Neural cell (in vitro differentiated cells): ENCODE measurements around the gene NQO1. TPM values are rescaled to one million over a fixed set of nuclear protein-coding genes. Genes with fewer than 3 reads are reported as not detected.

Experiments used
- H2AFZ ChIP-seq: fragments of 200-600, 300-800 bp; sonication (generic), shearing (Covaris generic); 2 replicates; pipeline ENCODE4 v1.6.0; 2014; ENCODE audit warnings: low read depth, mild to moderate bottlenecking, antibody characterized with exemption, low read length, moderate library complexity
- H3F3A ChIP-seq: fragments of 200-600 bp; shearing (Covaris generic); 2 replicates; pipeline ENCODE4 v1.6.1; 2016; ENCODE audit warnings: mild to moderate bottlenecking, moderate library complexity, mixed read lengths, antibody characterized with exemption, low read length; ENCODE audit not compliant: insufficient read depth, poor library complexity, severe bottlenecking
- H3K27ac ChIP-seq: fragments of 200-600, 300-800 bp; sonication (generic), shearing (Covaris generic); 2 replicates; pipeline ENCODE4 v1.5.1; 2014; ENCODE audit warnings: mild to moderate bottlenecking, low read length, moderate library complexity
- H3K27me3 ChIP-seq: fragments of 300-800, 200-600 bp; sonication (generic), shearing (Covaris generic); 2 replicates; pipeline ENCODE4 v1.6.0; 2014; ENCODE audit warnings: mild to moderate bottlenecking, low read depth, low read length, moderate library complexity; ENCODE audit not compliant: insufficient read depth
- H3K36me3 ChIP-seq: fragments of 300-800, 200-600 bp; sonication (generic), shearing (Covaris generic); 2 replicates; pipeline ENCODE4 v1.5.1; 2014; ENCODE audit warnings: mild to moderate bottlenecking, antibody characterized with exemption, low read length, moderate library complexity; ENCODE audit not compliant: insufficient read depth
- H3K4me2 ChIP-seq: fragments of 300-800, 200-600 bp; sonication (generic), shearing (Covaris generic); 2 replicates; pipeline ENCODE4 v1.6.0; 2014; ENCODE audit warnings: mild to moderate bottlenecking, low read length
- H3K4me3 ChIP-seq: fragments of 300-800, 200-600 bp; sonication (generic), shearing (Covaris generic); 2 replicates; pipeline ENCODE4 v1.5.1; 2014; ENCODE audit warnings: mild to moderate bottlenecking, low read length, moderate library complexity
- H3K79me2 ChIP-seq: fragments of 200-600 bp; shearing (Covaris generic); replicated peaks from 2 replicates; pipeline ENCODE4 v1.6.0; 2014; ENCODE audit warnings: mild to moderate bottlenecking, low read length, moderate library complexity; ENCODE audit not compliant: insufficient read depth
- H3K9ac ChIP-seq: fragments of 300-800, 200-600 bp; sonication (generic), shearing (Covaris generic); 2 replicates; pipeline ENCODE4 v1.6.1; 2016; ENCODE audit warnings: mild to moderate bottlenecking, low read length, mixed read lengths
- H3K9me2 ChIP-seq: fragments of 200-600 bp; shearing (Covaris generic); 2 replicates; pipeline ENCODE4 v1.6.1; 2016; ENCODE audit warnings: mild to moderate bottlenecking, low read length, mixed read lengths; ENCODE audit not compliant: insufficient read depth
- H3K9me3 ChIP-seq: fragments of 200-600, 300-800 bp; sonication (generic), shearing (Covaris generic); 2 replicates; pipeline ENCODE4 v1.6.1; 2016; ENCODE audit warnings: mild to moderate bottlenecking, mixed run types, low read length, moderate library complexity, mixed read lengths
- H4K20me1 ChIP-seq: fragments of 200-600 bp; shearing (Covaris generic); 2 replicates; pipeline ENCODE4 v1.6.1; 2016; ENCODE audit warnings: mild to moderate bottlenecking, mixed run types; ENCODE audit not compliant: insufficient read depth
- CTCF ChIP-seq: fragments of 450-650 bp; IDR thresholded peaks from 2 replicates; pipeline ENCODE4 v1.5.1; 2014; ENCODE audit warnings: antibody characterized with exemption, mild to moderate bottlenecking, moderate library complexity; ENCODE audit not compliant: poor library complexity, severe bottlenecking
- EP300 ChIP-seq: fragments of 450-650 bp; conservative IDR thresholded peaks from 2 replicates; pipeline ENCODE4 v1.6.1; 2014; ENCODE audit warnings: antibody characterized with exemption, mild to moderate bottlenecking, moderate library complexity; ENCODE audit not compliant: poor library complexity, severe bottlenecking
- EZH2 ChIP-seq: fragments of 200-600, 300-800 bp; shearing (Covaris generic), sonication (generic); IDR thresholded peaks from 2 replicates; pipeline ENCODE4 v1.6.1; 2014; ENCODE audit warnings: antibody characterized with exemption, low read length, borderline replicate concordance, mild to moderate bottlenecking; ENCODE audit not compliant: insufficient read depth, poor library complexity, severe bottlenecking
- MXI1 ChIP-seq: fragments of 450-650 bp; conservative IDR thresholded peaks from 2 replicates; pipeline ENCODE4 v1.6.1; 2014; ENCODE audit warnings: antibody characterized with exemption, mild to moderate bottlenecking; ENCODE audit not compliant: poor library complexity, severe bottlenecking
- POLR2AphosphoS5 ChIP-seq: IDR thresholded peaks from 2 replicates; pipeline ENCODE4 v1.6.1; 2012
- RAD21 ChIP-seq: fragments of 450-650 bp; conservative IDR thresholded peaks from 2 replicates; pipeline ENCODE4 v1.6.1; 2014; ENCODE audit warnings: antibody characterized with exemption, mild to moderate bottlenecking, moderate library complexity
- REST ChIP-seq: IDR thresholded peaks from 2 replicates; pipeline ENCODE4 v1.6.1; 2012; ENCODE audit warnings: borderline replicate concordance
- SMC3 ChIP-seq: fragments of 450-650 bp; conservative IDR thresholded peaks from 2 replicates; pipeline ENCODE4 v1.6.1; 2014; ENCODE audit warnings: antibody characterized with exemption, mild to moderate bottlenecking, moderate library complexity; ENCODE audit not compliant: poor library complexity
- TAF1 ChIP-seq: IDR thresholded peaks from 2 replicates; pipeline ENCODE4 v1.6.1; 2012; ENCODE audit warnings: low read depth
- polyA minus RNA-seq: library from RNA; depleted of rRNA, polyadenylated mRNA; stranded (reverse); fragments of >200 nt; gene quantifications from 2 replicates; pipeline ENCODE4 v1.2.3, GENCODE V29; 2014
- polyA plus RNA-seq: library from polyadenylated mRNA; depleted of rRNA; stranded (reverse); fragments of >200 nt; gene quantifications from 2 replicates; pipeline ENCODE4 v1.2.3, GENCODE V29; 2014

NQO1 gene
- polyA plus RNA-seq (5.1 and 5.5 TPM in 2 replicates), polyA minus RNA-seq (1.4 and 2.4 TPM in 2 replicates)

GRCh38 chr16:69726313-69727060 lies at the start of gene NQO1:
NQO1 (minus strand) TSS chr16:69726560; CDS start chr16:69726439, 121 bp downstream.
- Histone ChIP-seq H4K20me1 (no peaks in the 10 kb centered on the region), H3F3A (no peaks in the 10 kb centered on the region), H3K9me3 (no peaks in the 10 kb centered on the region), H3K9me2 (no peaks in the 10 kb centered on the region), H3K4me2 (peak within 1 kb of the TSS; percentile 60), H3K79me2 (no peaks in the 10 kb centered on the region), H3K27me3 (no peaks in the 10 kb centered on the region), H3K9ac (peak within 1 kb of the TSS; percentile 30), H3K36me3 (no peaks in the 10 kb centered on the region), H2AFZ (peak within 1 kb of the TSS; percentile 40), H3K27ac (peak within 1 kb of the TSS; percentile 3), H3K4me3 (peak within 1 kb of the TSS; percentile 70)
- TF ChIP-seq TAF1 (peak; percentile 65), EZH2 (no peak), RAD21 (no peak), SMC3 (peak; percentile 29), MXI1 (peak; percentile 93)

- no peaks in the 10 kb centered on the region for H3K79me2 ChIP-seq
- no peak overlapping the region for H3K27ac ChIP-seq
- H4K20me1 ChIP-seq = no peaks in the 10 kb centered on the region
Measured at GRCh38 chr16:69775563-69775962, 49.2 kb upstream of the NQO1 start.

More at GRCh38 chr16:69775563-69775962, 49.2 kb upstream of the NQO1 start:
- Histone ChIP-seq H3K4me3 (no peak overlapping the region), H3K4me2 (no peak overlapping the region), H3K36me3 (no peaks in the 10 kb centered on the region), H3K9me3 (no peaks in the 10 kb centered on the region), H3K9ac (no peak overlapping the region), H3K9me2 (no peaks in the 10 kb centered on the region), H2AFZ (no peak overlapping the region), H3F3A (no peaks in the 10 kb centered on the region), H3K27me3 (no peaks in the 10 kb centered on the region)
- TF ChIP-seq MXI1 = no peak
- no peak for TF ChIP-seq RAD21
- no peak for TF ChIP-seq TAF1
- TF ChIP-seq CTCF = no peak
- no peak for TF ChIP-seq EP300
- TF ChIP-seq POLR2AphosphoS5 = no peak
- no peak for TF ChIP-seq EZH2
- no peak for TF ChIP-seq REST
- TF ChIP-seq SMC3 = no peak
